Activated CD4-positive, CD25-positive, alpha-beta regulatory T cell (primary cell): Measurements from ENCODE around the gene STEAP2.

ENCODE experiments used
- DNase-seq, 4 experiments: peaks; one replicate each; lab custom pipeline; 2025; lab: John Stamatoyannopoulos, UW

The STEAP2 gene

DNA sequence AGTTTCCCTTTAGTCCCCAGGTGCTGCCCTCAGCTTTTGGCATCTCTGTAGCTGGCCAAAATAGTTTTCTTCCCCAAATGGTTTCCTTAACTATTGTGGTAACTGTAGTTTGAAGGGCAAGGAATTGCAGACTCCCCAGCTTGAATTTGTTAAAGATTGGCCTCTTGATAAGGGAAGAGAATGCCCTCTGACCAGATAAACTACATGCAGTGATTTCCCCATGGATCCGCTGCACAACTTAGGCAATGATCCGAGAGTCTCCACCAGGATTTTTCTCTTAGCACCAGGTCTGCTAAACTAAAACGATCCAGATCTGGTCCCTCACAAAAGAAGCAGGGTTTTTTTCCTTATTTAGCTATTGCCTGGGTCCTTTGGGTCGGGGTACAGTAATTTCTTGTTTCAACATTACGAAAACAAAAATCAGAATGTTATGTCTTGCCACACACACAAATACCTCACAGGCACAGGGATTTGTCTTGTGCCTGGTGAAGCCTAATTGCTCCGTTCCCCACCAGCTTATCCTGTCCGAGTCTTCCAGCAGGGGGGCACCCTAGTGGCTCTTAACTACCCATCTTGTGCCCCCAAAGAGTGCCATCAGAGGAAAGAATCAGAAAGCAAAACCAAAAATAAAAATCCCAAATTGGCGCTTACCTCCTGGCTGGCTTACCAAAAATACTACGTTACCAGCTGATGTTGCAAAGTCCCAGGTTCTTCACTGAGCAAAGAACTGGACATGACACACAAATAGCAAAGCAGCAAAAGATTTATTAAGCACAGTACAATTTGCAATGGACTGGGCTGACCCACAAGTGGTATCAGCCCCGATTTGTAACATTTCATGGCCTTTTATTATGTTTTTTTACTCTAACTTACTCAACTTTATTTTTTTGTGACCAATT lies 16.4 kb upstream of the STEAP2 start:
- DNase-seq = no peak

DNA sequence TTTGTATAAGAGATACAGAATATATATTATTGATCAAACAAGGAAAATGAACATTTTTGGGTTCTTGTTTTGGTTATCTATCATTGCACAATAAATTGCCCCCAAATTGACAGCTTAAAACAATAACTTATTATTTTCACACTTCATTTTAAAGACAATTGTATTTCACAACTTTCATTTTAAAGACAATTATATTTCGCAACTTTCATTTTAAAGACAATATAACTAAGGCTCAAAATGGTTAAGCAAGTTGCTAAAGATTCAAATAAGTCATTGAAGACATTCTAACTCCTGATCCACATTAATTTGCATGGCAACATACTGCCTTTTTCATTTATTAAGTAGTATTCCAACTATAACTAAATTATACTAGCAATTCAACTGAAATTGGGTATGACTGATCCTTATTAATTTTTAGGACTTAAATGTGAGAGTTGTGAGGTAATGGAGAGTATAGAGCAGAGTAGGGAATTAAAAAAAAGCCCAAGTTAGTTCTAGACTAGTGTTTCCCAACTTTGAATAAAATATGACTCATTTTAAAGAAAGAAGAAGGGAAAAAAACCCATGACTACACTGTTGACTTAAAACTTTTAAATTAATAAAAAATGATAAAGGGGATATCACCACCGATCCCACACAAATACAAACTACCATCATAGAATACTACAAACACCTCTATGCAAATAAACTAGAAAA lies 9.9 kb upstream of the STEAP2 start:
- DNase-seq = no peak

DNA sequence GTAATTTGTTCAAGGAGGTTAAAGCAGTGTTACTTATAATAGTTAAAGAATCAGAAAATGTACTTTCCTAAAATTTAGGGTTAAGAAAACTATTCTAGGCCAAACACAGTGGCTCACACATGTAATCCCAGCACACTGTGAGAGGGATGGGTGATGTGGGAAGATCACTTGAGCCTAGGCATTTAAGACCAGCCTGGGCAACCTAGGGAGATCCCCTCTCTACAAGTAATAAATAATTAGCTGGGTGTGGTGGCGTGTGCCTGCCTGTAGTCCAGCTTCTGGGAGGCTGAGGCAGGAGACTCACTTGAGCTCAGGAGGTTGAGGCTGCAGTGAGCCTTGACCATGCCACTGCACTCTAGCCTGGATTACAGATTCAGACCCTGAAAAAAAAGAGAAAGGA lies 3.6 kb upstream of the STEAP2 start:
- no peak for DNase-seq

DNA sequence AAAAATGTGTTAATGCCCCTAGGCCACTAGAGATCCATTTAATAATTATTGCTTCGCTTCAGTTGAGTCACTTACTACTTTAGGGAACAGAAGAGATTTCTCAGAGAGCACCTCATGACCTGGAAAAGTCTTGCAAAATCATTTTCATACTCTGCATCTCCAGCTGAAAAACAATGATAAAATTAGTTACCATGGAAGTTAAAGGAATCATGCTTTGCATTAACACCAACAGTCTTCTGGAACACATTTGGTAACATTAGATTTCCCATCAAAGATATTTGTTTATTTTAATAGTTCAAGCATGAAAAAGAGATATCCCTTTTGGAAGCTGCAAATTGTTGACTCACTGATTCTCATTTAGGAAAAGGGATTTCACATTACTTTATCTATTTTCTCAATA lies 1.8 kb upstream of the STEAP2 start:
- no peak for DNase-seq

DNA sequence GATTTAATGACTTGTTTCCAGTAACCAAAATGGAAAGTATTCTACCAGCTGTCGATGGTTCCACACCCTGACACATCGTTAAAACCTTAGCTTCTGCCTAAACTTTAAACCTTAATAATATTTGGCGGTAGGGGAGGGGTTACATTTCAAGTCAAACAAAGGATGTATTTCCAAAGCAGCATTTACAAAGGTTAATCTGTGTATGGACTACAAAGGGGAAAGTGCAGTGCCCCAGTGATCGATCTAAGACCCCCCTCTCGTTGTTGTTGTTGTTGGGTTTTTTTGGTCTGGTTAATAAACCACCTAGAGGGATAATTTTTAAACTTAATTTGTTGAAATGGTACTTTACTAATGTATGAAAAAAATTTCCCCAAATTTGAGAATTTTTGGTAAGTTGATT lies 1.1 kb upstream of the STEAP2 start:
- no peak for DNase-seq

DNA sequence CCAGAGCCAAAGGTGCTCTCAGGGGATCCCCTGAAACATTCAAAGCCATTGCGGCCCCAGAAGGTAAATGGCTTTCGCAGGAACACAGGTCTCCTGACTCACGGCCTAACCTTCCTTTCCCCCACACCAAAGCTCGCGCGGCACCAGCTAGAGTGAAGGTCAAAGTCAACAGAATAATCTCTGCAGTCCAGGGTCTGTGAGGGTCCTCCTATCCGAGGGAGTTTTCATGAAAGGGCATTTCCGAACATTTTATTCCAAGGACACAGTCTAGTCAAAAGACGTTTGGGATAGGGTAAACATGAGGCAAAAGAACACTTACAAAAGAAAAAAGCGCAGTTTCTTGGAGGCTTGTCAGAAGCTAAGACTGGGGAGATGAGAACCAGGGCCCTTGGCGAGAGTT lies 559 bp upstream of the STEAP2 start:
- DNase-seq = no peak

DNA sequence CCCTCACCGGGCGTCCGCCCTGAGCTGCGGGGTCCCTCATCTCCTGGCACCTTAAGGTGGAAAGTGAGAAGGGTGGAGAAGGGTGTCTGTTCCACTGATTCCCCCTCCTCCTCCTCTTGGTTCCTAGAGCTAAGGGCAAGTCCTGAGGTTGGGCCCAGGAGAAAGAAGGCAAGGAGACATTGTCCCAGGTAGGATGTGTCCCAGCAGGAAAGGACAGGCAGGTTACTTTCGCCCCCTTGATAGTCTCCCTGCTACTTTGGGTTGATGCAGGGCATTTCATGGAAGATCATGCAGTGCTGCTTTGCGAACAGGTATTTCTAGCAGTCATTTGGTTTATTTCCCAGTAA lies 582 bp downstream of the STEAP2 start:
- DNase-seq = no peak

DNA sequence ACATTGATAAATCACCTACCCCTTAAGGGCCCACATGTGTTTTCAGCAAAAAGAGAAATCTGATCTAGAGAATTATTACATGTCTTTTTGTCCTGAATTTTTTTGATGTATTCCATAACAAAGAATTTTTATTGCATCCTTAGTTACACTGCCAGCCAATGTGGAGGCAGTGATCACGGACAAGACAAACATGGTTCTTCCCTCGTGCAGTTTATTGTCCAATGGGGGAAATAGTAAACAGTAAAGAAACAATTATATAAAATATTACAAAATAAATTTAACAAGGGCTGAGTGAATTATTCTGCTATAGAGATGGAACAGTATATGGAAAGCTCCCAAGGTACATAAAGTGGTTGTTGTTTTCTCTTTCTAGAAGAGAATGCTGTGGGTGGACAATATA lies 2.0 kb downstream of the STEAP2 start:
- no peak for DNase-seq

DNA sequence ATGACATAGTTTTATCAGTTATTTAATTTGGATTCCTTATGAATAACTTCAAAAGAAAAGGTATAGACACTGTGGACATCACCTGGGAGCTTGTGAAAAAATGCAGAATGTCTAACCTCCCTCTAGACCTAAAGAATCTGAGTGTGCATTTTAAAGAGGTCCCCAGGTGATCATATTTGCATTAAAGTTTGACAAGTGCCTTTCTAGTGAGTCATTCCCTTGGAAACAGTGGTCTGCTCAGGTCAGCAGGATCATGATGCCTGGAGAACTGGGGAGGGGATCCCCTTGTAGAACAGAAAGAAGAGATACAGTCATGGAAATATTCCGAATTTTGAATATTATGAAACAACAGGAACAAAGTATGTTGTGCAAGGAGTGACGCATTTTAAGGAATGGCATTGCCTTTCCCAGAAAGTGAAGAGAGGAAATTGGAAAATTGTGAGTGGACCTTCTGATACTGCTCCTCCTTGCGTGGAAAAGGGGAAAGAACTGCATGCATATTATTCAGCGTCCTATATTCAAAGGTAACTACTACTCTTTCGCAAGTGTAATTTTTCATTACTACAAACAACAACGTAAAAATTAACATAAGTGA lies 4.6 kb downstream of the STEAP2 start:
- no peak for DNase-seq

DNA sequence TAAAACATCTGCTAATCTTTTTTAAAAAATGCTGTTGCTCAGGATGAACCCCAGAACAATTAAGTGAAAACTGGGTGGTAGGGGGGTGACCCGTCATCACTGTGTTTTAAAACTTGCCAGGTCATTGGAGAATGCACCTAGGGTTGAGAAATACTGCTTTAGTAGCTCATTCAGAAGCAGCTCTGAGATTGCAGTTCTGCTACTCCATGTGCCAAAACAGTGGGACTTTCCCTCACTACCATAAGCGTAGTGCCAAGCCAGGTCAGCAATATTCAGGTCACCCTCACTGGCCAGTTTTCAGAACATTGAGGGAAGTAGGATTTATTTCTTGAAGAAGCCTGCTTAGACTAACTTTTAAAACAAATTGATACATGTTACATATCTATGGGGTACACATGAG lies 5.2 kb downstream of the STEAP2 start:
- no peak for DNase-seq

DNA sequence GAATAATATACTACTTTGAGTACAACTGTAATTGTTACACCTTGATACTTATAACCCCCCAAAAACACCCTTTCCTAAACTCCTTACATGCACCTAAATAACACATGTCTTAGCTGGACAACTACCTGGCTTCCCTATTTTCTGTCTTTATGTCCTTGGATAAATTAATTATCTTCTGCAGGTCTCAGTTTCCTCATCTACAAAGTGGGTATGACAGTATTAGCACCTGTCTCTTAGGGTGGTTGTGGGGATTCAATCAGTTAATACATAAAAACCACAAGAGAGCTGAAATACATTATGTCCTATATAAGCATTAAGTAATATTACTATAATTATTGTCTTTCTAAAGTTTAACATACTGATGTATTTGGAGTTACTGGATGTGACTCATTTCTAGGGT lies 10.8 kb downstream of the STEAP2 start:
- DNase-seq = no peak

DNA sequence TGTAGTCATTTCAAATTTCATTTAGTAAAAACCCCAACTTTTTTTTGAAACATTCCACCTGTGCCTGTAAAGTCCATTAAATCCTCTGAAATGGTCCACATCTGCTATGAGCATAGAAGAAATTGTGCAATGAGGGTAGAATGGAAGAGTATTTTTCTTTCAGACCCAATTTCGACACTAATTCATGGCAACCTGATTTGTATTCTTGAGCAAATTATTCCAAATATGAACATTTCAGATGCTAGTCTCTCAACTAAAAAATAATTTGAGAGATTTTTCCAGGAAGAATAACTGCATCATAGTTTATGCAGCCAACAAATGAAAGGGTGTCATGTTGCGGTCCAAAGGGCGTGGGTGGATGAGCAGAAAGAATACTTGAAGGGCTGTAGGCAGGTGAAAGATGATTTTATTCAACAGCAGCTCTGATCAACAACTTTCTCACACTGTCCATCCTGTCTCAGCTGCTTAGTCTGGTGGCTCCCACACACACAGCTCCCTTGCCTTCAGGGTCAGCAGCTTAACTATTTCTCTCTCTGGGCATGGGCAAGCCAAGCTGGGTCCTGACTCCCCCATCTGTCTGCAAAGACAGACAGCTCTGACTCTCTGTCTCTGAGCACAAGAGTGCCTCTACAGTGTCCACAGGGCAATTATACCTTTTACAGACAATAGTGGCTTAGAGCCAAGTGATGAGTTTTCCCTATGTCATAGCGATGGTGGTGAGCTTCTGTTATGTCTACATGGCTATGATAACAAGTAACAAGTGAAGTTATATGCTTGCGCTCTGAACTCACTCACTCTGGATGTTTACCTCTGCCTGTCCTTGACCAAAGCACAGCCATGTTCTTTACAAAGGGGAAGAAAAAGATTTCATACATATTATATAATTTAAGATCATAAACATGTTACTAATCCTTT lies 11.5 kb downstream of the STEAP2 start:
- no peak for DNase-seq

DNA sequence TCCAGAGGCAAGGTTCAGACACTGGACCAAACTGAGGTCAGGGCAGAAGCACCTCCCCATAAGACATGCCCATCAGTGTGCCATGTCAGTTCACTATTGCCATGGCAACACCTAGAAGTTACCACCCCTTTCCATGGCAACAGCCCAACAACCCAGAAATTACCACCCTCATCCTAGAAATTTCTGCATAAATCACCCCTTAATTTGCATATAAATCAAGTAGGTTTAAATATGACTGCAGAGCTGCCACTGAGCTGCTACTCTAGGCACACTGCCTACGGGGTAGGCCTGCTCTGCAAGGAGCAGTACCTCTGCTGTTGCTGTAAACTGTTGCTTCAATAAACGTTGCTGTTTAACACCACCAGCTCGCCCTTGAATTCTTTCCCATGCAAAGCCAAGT lies 12.7 kb downstream of the STEAP2 start:
- DNase-seq = no peak

DNA sequence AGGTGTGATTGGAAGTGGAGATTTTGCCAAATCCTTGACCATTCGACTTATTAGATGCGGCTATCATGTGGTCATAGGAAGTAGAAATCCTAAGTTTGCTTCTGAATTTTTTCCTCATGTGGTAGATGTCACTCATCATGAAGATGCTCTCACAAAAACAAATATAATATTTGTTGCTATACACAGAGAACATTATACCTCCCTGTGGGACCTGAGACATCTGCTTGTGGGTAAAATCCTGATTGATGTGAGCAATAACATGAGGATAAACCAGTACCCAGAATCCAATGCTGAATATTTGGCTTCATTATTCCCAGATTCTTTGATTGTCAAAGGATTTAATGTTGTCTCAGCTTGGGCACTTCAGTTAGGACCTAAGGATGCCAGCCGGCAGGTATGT lies 13.6 kb downstream of the STEAP2 start:
- no peak for DNase-seq

DNA sequence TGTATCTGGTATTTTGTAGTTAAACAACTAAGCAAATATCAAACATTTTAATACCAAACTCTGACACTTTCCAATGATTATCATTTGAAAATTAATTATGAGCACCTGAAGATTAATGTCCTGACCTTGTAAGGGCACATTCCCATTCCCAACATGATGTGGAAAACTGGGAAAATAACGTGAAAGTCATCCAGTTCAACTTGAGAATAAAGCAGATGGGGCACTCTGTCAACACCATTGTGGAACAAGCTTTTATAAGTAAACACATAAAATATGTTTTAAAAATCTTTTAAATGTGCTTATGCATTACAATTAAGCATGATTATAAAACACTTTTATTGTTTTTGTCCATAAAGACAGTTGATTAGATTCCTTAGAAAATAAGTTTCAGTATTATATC lies 14.1 kb downstream of the STEAP2 start:
- DNase-seq = no peak

DNA sequence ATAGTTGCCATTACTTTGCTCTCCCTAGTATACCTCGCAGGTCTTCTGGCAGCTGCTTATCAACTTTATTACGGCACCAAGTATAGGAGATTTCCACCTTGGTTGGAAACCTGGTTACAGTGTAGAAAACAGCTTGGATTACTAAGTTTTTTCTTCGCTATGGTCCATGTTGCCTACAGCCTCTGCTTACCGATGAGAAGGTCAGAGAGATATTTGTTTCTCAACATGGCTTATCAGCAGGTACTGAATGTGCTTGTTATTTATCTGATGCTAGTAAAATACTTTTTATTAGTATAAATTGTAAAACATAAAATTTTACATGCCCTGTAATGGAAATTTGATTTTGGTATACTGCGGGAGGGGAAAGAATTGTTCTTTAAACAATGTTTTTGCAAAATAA lies 15.7 kb downstream of the STEAP2 start:
- no peak for DNase-seq

DNA sequence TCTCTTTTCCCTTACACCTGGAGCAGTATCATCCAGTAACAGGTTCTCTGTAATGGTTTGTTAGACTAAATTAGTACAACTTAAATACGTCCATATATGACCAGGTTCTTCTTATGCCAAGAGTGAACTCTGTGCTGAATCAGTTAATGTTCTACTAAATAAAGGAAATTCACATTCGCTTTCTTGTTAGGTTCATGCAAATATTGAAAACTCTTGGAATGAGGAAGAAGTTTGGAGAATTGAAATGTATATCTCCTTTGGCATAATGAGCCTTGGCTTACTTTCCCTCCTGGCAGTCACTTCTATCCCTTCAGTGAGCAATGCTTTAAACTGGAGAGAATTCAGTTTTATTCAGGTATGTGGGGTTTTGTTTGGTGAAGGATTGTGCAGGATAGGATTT lies 18.1 kb downstream of the STEAP2 start:
- no peak for DNase-seq

DNA sequence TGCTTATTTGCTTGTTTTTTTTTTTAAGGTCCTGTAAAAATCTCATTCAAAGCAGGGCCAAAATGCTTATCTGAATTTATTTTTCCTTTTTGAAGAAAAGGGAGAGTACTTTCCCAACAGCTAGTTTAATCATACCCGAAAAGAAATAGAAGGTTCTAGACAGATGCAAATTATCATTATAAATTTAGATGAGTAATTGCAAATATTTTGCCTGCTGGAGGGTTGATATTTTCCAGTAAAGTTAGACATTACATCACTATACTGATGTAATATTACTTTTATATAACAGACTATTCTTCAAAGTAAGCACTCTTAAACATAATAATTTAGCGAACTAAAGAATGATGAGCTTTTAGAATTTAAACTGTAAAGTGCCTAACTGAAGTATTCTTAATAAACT lies 19.3 kb downstream of the STEAP2 start:
- DNase-seq = no peak

DNA sequence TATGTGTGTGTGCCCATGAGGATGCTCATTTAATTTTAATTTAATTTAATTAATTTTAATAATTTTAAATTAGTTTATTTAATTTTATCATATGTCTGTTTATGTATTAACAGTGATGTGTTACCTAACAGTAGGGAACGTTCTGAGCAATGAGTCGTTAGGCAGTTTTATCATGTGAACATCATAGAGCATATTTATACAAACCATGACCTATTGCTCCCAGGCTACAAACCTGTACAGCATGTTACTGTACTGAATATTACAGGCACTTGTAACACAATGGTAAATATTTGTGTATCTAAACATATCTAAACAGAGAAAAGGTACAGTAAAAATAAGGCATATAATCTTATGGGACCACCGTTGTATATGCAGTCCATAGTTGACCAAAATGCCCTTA lies 19.8 kb downstream of the STEAP2 start:
- DNase-seq = no peak

DNA sequence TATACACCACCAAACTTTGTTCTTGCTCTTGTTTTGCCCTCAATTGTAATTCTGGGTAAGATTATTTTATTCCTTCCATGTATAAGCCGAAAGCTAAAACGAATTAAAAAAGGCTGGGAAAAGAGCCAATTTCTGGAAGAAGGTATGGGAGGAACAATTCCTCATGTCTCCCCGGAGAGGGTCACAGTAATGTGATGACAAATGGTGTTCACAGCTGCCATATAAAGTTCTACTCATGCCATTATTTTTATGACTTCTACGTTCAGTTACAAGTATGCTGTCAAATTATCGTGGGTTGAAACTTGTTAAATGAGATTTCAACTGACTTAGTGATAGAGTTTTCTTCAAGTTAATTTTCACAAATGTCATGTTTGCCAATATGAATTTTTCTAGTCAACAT lies 20.9 kb downstream of the STEAP2 start:
- DNase-seq = no peak

DNA sequence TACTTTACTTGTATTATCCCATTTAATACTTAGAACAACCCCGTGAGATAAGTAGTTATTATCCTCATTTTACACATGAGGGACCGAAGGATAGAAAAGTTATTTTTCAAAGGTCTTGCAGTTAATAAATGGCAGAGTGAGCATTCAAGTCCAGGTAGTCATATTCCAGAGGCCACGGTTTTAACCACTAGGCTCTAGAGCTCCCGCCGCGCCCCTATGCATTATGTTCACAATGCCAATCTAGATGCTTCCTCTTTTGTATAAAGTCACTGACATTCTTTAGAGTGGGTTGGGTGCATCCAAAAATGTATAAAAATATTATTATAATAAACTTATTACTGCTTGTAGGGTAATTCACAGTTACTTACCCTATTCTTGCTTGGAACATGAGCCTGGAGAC lies 22.0 kb downstream of the STEAP2 start:
- no peak for DNase-seq

DNA sequence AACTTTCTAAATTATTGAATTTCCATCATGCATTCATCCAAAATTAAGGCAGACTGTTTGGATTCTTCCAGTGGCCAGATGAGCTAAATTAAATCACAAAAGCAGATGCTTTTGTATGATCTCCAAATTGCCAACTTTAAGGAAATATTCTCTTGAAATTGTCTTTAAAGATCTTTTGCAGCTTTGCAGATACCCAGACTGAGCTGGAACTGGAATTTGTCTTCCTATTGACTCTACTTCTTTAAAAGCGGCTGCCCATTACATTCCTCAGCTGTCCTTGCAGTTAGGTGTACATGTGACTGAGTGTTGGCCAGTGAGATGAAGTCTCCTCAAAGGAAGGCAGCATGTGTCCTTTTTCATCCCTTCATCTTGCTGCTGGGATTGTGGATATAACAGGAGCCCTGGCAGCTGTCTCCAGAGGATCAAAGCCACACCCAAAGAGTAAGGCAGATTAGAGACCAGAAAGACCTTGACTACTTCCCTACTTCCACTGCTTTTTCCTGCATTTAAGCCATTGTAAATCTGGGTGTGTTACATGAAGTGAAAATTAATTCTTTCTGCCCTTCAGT lies 25.3 kb downstream of the STEAP2 start:
- DNase-seq = no peak
